HG03442 (cell line): Measurements from ENCODE around the gene RBM4B.
"Not testable (repeated sequence)": the region's sequence is repeated elsewhere in the genome, so short reads cannot be mapped to it uniquely, and the experiment has no call there.

ENCODE experiments used
- ATAC-seq: cut with Tn5 transposase; IDR thresholded peaks from one replicate; pipeline ENCODE4 v1.9.1; 2021; ENCODE audit warnings: mild to moderate bottlenecking, moderate library complexity; ENCODE audit not compliant: unreplicated experiment

The RBM4B gene, protein sequence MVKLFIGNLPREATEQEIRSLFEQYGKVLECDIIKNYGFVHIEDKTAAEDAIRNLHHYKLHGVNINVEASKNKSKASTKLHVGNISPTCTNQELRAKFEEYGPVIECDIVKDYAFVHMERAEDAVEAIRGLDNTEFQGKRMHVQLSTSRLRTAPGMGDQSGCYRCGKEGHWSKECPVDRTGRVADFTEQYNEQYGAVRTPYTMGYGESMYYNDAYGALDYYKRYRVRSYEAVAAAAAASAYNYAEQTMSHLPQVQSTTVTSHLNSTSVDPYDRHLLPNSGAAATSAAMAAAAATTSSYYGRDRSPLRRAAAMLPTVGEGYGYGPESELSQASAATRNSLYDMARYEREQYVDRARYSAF

DNA sequence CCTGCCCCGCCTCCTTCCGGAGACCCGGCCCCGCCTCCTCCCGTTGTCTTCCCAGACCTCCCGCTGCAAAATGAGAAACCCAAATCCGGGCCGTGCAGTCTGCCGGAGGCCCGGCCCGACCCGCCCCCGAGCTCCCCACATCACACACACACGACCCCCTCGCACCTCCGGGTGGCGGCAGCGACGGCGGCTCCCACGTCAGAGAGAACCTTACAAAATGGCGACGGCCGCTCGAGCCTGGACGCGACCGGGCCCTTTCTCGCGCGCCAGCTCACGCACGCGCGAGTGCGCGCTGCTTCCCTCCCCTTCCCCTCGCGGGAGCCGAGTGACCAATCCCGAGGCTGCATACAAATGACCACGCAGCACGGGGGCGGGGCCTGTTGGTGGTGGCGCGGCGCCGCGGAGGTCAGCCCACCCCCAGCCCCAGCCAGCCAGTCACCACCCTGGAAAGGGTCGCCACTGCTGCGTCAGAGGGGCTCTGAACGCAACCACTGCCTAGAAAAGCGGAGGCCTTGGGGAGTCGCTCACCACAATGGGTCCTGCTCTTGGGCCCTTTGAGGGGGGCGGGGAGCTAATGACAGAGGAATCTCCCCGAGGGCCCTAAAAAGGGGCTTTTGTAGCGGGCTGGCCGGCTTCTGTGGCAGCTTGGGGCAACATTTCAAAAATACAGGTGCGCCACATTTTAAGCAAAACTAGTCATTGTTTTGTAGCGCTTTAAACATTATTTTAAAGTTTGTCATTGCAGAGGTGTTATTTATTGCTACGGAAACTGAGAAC is at the start of gene RBM4B:
TSS of gene RBM4B (minus strand) at position 289 of the 777 bp plus-strand sequence. CDS start 808 bp downstream, outside the sequence.
- ATAC-seq = peak; percentile 78

DNA sequence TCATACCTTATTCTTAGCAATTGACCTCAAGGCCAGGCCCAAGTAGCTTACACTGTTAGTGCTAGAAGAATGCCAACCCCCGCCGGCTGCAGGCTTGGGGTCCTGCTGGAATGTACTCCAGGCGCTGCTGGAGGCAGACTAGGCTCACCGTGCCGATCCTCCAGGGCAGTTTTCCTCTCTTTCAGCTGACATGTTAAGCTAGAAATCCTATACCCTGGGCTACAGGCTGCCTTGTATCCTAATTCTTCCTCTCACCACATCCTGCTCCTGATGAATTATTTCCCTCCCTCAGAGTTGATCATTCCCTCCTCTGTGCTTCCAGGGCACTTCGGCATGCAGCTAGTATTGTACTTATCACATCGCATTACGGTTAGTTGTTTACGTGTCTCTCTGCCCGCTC is 48.0 kb upstream of the RBM4B start:
- no peak for ATAC-seq

DNA sequence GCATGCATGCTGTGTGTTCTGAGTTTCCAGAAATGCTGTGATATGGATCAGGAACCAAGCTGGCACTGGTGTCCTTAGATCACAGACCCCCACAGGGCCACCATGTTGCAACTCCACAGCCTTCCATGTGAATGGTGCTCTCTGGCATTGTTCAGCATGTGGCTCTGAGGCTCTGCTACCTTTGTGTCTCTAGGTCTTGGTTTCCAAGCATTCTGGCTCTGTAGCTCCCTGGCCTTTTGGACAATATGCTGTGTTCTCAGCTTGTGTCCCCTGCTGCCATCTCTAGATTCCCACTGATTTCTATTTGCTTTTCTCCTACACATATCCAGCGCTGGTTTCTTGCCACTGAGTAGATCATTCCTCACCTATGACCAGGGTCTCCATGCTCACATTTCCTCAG is 47.4 kb upstream of the RBM4B start:
- ATAC-seq = no peak

DNA sequence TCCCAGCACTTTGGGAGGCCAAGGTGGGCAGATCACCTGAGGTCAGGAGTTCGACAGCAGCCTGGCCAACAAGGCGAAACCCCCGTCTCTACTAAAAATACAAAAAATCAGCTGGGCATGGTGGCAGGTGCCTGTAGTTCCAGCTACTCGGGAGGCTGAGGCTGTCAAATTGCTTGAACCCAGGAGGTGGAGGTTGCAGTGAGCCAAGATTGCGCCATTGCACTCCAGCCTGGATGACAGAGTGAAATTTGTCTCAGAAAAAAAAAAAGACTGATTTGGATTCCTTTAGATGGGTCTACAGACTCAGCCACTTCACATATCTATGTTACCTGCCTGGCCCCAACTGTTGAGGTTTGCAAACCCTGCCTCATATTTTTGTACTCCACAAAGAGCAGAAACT is 46.5 kb upstream of the RBM4B start:
- not testable (repeated sequence) for ATAC-seq

DNA sequence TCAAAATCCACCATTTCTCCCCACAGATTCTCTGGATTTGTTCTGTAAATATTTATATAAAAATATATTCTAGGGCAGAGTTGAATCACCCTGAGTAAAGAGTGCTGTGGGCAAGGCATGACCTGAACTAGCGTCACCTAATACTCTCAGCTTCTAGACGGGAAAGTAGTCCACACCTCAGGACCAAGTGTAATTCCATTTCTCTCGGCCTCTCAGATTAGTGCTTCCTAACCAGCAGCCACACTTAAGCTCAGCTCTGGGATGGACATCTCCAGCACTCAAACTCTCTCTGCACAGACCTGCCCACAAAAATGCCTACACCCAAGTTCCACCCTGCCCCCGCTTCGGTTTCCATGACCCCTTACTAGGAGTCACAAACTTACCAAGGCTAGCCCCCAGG is 46.0 kb upstream of the RBM4B start:
- ATAC-seq = no peak

DNA sequence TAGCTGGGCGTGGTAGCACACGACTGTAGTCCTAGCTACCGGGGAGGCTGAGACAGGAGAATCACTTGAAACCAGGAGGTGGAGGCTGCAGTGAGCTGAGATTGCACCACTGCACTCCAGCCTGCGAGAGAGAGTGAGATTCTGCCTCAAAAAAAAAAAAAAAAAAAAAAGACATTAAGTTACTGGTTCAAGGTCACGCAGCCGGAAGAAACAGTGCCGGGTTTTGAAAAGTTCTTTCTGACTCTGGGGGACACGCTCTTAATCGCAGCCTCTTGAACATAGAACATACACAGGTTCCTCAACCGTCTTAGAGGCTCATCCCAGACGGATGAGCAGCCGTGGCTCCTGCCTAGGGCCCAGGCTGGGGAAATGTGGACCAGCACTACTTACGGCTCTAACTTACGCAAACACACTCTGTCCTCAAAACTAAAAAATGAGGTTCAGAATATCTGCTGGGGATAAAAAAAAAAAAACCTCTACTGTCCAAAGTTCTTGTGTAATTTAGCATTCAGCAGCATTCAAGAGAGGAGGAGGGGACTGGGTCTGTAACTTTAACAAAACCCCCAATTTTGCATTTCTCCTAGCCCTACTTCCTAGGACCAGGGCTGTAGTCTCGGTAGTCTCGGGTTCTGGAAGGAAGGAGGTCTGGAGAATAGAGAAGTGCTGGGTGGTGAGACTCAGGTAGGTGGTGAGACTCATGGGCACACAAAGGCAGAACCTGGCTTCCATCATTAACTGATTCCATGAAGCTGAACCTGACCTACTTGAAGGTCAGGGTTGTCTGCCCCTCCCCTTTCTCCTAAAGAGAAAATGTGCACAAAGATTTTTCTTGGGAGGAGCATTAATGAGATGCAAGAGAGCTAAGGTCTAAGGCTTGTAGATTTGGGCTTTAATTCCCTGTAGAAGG is 45.3 kb upstream of the RBM4B start:
- no peak for ATAC-seq

DNA sequence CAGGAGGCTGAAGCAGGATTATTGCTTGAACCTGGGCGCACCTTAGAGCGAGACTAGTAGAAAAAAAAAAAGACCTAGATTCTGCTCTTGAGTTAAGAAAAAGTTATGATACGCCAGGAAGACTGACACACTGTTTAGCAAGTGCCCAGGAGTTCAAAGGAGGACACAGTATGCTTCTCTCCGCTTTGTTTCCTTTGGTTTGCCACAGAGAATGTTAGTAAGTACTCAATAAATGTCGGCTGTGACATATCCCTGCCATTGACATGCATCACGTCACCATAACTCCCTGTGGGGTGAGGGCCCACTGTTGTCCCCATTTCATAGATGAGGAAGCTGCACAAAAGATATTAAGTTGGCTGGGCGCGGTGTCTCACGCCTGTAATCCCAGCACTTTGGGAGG is 44.3 kb upstream of the RBM4B start:
- no peak for ATAC-seq

DNA sequence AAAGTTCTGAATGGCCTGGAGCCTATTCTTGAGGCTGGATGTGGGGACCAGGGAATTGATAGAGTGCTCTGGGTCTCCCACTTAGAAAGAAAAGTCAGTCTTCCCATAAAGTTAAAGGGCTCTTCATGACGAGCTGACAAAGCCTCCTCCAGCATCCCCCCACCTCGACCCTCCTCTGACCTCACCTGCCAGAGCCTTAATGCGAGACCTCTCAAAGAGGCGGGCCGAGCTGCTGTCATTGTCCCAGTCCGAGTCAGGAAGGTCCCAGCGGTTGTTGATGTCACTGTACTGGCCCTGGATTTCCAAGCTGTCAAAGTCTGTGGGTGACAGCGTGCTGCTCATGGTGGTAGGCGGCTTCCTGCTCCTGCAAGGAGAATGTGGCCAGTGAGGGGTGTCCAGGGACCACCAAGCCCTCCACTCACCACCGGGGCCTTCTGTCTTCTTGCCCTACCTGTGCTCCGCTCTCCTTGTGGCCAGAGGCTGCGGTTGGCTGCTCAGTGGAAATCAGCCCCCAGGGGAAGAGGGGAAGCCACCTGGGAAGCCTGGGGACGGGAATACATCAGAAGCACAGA is 43.3 kb upstream of the RBM4B start:
- no peak for ATAC-seq

DNA sequence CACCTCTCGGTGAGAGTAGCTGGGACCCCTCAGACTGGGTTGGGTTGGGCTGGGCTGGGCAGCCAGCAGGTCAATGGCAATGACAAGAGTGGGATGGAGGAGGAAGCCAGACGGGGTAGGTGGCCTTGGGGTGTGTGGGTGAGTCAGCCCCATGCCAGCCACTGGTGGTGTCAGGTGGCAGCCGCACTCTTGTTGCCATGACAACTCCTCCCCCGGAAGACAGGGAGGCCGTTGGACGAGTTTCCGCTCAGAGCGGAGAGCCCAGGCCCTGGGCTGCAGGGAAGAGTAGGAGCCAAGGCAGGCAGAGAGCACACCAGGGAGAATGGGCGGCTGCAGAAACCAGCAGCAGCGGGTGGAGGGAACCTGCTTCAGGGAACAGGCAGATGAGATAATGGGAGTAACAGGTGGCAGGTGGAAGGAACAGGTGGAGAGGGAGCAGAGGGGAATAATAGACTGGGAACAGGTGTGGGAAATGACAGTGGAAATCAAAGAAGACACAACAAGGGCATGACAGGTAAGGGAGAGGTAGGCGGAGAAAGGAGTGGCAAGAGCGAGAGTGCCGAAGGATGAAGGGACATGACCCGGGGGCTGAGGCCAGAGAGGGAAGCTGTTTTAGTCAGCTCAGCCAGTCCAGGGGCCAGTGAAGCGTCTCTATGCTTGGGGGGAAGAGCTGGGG is 42.7 kb upstream of the RBM4B start:
- ATAC-seq = no peak

DNA sequence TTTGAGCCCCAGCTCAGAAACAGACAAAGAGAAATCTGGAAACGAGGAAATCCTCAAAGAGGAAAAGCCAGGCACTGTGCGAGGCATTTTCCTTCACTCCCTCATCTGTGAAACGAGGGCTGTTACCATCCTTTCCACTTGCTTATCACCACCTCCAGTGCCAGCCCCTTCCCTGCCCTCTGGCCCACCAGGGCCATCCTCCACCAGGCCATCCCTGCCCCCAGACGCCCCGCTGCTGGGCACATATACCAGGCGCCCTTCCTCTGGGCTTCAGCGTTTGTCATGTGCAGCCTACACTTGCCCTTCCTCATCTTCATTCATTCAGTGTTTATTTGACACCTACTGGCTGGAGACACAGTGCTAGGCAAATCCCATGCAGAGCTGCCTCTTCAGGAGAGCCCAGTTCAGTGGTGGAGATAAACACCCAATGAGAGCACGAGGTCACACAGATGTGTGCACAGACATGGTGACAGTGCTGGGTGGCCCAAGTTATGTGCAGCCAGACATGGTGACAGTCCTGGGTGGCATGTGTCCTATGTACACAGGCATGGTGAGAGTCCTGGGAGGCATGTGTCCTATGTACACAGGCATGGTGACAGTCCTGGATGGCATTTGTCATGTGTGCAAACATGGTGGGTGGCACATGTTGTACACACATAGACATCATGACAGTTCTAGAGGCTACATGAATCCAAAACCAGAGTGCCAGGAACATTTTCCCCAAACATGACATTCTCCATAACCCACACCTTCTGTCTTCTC is 41.6 kb upstream of the RBM4B start:
- no peak for ATAC-seq

DNA sequence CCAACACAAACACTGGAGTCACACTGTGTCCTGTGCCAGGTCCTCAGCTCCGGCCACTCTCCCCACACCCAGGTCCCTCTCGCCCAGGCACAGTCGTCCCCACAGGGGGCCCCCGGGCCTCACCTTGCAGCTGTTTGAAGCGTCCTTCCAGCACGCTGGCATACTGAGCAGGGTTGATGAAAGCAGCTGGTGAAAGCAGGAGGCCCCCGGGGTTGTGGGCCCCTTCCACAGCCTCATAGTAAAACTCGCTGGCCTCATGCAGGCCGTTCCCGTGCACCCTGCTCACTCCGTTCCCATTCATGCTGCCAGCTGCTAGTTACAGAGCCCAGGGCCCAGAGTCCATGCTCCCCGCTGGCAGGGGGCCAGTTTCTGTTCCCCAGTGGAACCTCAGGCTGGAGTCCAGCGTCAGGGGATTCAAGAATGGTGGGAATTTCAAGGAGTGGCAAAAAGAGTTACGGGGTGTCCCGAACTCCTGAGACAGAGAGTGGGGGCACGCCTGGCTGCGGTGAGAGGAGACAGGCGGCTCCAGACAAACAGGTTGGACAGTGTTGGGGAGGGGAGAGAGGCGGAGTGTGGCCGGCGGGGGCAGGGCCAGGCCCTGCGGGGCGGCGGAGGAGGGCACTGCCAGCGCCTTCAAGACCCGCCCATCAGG is 40.8 kb upstream of the RBM4B start:
- no peak for ATAC-seq

DNA sequence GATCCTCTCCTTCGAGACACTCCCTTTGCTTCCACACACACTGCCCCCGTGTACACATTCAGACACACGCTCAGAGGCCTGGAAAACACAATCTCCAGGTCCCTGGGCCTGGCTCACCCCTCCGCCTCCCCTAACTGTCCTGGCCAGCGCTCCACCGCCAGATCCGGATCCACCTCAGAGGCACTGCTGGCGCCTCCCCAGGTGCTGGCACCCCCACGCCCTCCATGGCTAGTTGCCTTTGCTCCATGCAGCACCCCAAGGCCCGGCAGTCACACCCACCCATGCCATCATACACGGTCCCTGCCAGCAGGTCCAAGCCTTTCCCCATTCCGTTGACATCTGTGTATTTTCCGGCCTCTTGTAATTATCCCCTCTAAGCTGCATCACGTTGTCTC is 40.2 kb upstream of the RBM4B start:
- ATAC-seq = no peak

DNA sequence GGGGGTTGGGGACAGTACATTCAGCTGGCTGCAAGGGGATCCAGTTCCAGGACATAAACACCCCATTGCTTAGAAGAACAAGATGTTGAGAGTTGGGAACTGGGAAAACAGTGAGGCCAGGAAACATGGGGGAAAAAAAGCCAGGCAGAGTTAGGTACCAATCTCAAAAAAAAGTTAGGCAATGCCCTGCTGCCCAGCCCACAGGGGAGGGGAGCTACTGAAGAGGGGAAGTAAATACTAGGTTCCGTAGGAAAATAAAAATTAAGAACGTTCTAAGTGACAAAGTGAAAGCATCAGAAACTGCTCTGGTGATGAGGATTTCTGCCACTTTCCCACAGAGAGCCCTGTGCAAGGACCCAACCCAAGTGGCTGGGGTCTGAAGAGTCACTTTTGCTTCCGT is 39.3 kb upstream of the RBM4B start:
- ATAC-seq = no peak

DNA sequence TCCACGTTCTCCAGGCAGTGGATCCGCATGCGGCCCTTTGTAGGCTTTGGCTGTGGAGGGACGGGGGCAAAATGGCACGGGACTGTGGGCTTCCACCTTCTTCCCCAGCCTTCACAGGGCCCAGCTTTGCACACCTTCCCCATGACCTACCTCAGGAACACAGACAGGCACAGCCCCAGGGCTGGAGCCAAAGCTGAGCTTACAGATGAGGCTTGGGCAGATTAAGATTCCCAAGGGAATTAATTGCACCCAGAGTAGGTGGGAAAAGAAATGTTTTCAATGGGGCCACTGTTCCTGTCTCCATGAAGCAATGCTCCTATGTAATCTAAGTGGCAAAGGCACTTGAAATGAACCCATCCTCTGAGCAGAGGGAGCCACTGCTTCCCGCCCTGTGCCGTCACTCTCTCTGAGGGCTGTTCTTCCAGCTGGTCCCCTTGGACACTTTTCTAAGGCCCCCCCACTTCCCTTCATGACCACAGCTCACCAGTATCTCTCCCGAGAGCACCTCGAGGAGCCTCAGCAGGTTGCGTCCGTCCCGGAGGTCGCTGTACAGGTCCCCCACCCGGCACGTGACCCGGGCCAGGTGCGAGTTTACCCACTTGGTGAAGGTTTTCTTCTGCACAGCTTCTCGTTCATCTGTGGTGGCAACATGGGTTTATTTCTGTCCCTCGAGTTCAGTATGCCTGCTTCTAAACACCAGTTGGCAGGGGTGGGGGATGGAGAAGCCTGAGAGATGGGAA is 37.8 kb upstream of the RBM4B start:
- ATAC-seq = no peak

DNA sequence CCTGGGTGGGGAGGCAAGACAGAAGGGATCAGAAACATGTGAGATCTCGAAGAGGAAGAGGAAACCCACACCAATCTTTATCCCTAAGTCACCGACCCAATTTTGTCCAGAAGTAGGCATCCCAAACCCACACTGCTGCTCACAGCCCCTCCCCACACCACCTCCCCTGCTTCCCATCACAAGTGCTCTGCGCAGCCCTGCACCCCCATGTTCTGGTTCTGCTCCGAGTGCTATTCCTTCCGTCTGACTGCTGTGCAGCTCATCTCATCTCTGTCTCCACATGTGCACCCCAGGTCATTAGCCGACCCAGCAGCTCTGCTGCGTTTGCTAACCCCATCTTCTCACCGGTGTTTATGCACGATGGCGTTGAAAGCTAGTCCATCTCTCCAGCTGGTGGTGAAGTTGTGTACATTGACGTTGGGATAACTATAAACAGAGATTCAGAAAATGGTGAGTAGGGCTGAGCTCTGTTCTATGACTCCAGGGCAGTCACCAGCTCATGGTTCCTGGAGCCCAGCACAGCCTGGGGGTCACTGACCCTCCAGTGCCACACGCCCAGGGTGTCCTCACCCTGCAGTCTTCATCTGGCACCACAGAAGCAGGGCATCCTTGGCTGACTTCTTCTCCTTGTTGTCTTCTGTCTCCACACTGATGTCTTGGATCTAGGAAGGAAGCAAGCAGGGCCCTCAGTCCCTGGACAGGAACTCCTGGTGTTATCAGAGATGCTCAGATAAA is 36.2 kb upstream of the RBM4B start:
- ATAC-seq = no peak

DNA sequence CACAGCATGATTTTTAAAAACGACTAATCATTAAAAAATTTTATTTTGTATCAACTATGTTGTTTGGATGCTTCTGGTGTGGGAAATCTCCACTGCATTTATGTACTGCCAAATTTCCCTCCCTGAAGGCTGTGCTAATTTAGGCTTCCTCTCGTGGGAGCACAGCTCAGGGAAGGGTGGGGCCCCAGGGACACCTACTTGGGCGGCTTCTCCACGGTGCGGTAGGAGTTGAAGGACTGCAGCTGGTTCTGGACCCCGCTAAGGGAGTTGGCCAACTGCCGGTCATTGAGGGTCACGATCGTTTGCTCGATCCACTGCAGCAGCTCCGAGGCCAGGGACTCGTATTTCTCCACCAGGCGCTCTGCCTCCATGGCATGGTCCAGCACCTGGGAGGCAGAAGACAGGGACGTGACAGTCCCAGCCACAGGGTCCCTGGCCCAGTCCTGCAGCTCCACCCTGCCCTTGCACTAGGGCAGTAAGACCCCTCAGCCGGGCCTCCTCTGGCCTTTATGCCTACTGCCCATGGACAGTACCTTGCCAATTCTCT is 32.8 kb upstream of the RBM4B start:
- no peak for ATAC-seq

DNA sequence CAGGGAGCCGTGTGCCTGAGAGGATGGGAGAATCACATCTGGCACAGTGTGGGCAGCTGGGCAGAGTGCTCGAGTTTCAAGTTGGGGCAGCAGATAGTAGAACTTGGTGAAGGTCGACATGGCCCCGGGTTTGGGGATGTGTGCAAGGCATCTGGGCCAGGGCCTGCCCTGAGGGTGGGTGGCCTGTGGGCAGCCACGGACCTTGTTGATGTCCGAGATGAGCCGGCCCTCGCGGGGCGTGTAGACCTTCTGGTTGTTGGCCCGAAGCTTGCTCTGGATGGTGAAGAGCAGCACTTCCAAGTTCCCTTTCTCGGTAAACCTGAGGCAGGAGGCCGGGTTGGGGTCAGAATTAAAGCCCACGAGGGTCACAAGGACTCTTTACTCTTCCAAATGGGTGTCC is 31.0 kb upstream of the RBM4B start:
- no peak for ATAC-seq

DNA sequence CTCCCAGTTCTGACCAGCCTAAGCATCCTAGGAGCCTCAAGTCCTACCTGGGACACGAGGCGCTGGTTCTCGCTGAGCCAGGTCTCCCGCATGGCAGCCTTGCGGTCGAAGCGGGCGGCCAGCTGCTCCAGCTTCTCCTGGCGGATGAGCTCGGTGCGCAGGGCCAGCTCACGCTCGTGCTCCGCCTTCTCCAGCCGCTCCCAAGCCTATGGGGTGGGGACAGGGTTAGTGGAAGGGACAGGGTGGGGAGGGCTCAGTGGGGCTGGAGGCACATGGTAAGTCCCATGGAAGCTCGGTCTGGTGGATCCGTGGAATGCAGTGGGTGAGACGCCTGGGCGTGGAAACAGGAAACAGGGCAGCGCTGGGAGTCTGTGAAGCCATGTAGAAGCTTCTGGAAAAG is 30.4 kb upstream of the RBM4B start:
- ATAC-seq = no peak
